ENCODE measurements around the gene GALNT7. TPM values are rescaled to one million over a fixed set of nuclear protein-coding genes. Genes with fewer than 3 reads are reported as not detected.

GALNT7 gene
- polyA plus RNA-seq, 1 of the 3 experiments (the other 2 are of a cell fraction) = 14.8 TPM

- ChIA-PET POLR2A (no interaction called here), CTCF (no interaction called here)
- no peak overlapping the region for H2AFZ ChIP-seq (ENCODE audit: low read depth)
- H3K4me3 ChIP-seq (ENCODE audit: low read depth in 2 of 2, low read length in 1 of 2) = no peak overlapping the region
- H3K4me1 ChIP-seq (ENCODE audit: control insufficient read depth in 1 of 2, insufficient read depth in 2 of 2, low read depth in 1 of 2, low read length in 1 of 2) = no peaks in the 10 kb centered on the region; a peak in 1 of 4 replicates
- no peaks in the 10 kb centered on the region for H3F3A ChIP-seq (replicated peaks; ENCODE audit: insufficient read depth)
- no peaks in the 10 kb centered on the region for H3K27me3 ChIP-seq (ENCODE audit: insufficient read depth)
- TF ChIP-seq CHD2 (IDR thresholded peaks at IDR 0.05; ENCODE audit: low read length, partially characterized antibody) (no peak), ELF1 (IDR thresholded peaks at IDR 0.05) (no peak), SMC3 (IDR thresholded peaks at IDR 0.05; ENCODE audit: low read depth, low read length) (no peak), YY1 (IDR thresholded peaks at IDR 0.05; ENCODE audit: low read depth) (no peak), EP300 (IDR thresholded peaks at IDR 0.05; ENCODE audit: borderline replicate concordance in 1 of 2, low read depth in 1 of 2, low read length in 1 of 2) (no peak), TAF1 (IDR thresholded peaks at IDR 0.05; ENCODE audit: borderline replicate concordance, low read depth, low read length) (no peak), SIN3A (IDR thresholded peaks at IDR 0.05; ENCODE audit: borderline replicate concordance, low read depth, low read length) (no peak), TCF12 (IDR thresholded peaks at IDR 0.05) (no peak)
- TF ChIP-seq, protein P1, sequence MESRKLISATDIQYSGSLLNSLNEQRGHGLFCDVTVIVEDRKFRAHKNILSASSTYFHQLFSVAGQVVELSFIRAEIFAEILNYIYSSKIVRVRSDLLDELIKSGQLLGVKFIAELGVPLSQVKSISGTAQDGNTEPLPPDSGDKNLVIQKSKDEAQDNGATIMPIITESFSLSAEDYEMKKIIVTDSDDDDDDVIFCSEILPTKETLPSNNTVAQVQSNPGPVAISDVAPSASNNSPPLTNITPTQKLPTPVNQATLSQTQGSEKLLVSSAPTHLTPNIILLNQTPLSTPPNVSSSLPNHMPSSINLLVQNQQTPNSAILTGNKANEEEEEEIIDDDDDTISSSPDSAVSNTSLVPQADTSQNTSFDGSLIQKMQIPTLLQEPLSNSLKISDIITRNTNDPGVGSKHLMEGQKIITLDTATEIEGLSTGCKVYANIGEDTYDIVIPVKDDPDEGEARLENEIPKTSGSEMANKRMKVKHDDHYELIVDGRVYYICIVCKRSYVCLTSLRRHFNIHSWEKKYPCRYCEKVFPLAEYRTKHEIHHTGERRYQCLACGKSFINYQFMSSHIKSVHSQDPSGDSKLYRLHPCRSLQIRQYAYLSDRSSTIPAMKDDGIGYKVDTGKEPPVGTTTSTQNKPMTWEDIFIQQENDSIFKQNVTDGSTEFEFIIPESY (IDR thresholded peaks at IDR 0.05; ENCODE audit: borderline replicate concordance, low read depth) = no peak
- peaks cover 0 to 6% of the 10 kb centered on the region in 2 experiments for H3K36me3 ChIP-seq (replicated peaks in 1 of 2; ENCODE audit: control insufficient read depth in 1 of 2, insufficient read depth in 2 of 2, low read length in 1 of 2)
- H3K4me2 ChIP-seq = no peak overlapping the region
- WGBS (ENCODE audit: low lambda C conversion rate) = 89% methylated on average over 4 of the region's 4 CpGs
- H3K27ac ChIP-seq (ENCODE audit: low read depth in 2 of 2, low read length in 1 of 2) = no peak overlapping the region
- H3K9ac ChIP-seq = no peak overlapping the region
- no peaks in the 10 kb centered on the region for H3K9me3 ChIP-seq
- H4K20me1 ChIP-seq (ENCODE audit: insufficient read depth) = no peaks in the 10 kb centered on the region
- H3K9me2 ChIP-seq = no peaks in the 10 kb centered on the region
- no peak for DNase-seq
- H3K79me2 ChIP-seq (ENCODE audit: insufficient read depth) = no peaks in the 10 kb centered on the region
These were observed 142.8 kb downstream of the GALNT7 start for GRCh38 chr4:173311368-173311767.

- CTCF ChIA-PET = no interaction called here
- H3K27me3 ChIP-seq (ENCODE audit: insufficient read depth) = no peaks in the 10 kb centered on the region
- TF ChIP-seq FOXM1 (IDR thresholded peaks at IDR 0.05; ENCODE audit: low read depth) (no peak), TAF1 (IDR thresholded peaks at IDR 0.05; ENCODE audit: borderline replicate concordance, low read depth, low read length) (no peak), MEF2A (IDR thresholded peaks at IDR 0.05; ENCODE audit: borderline replicate concordance, low read depth) (no peak), RAD21 (IDR thresholded peaks at IDR 0.05; ENCODE audit: low read length) (no peak), RCOR1 (IDR thresholded peaks at IDR 0.05; ENCODE audit: low read length) (no peak), NRF1 (IDR thresholded peaks at IDR 0.05; ENCODE audit: low read depth, low read length) (no peak), SIN3A (IDR thresholded peaks at IDR 0.05; ENCODE audit: borderline replicate concordance, low read depth, low read length) (no peak), FOXJ3 (CRISPR knock-in tag; IDR thresholded peaks at IDR 0.05) (no peak), CHD2 (IDR thresholded peaks at IDR 0.05; ENCODE audit: low read length, partially characterized antibody) (no peak), GATA2 (CRISPR knock-in tag; IDR thresholded peaks at IDR 0.05) (no peak), RFX5 (IDR thresholded peaks at IDR 0.05; ENCODE audit: low read length) (no peak), RXRA (IDR thresholded peaks at IDR 0.05; ENCODE audit: borderline replicate concordance, low read depth) (no peak), TEAD4 (IDR thresholded peaks at IDR 0.05; ENCODE audit: borderline replicate concordance, insufficient read depth) (no peak), FOSL2 (IDR thresholded peaks at IDR 0.05; ENCODE audit: borderline replicate concordance, low read depth) (no peak)
- TF ChIP-seq, protein P2, sequence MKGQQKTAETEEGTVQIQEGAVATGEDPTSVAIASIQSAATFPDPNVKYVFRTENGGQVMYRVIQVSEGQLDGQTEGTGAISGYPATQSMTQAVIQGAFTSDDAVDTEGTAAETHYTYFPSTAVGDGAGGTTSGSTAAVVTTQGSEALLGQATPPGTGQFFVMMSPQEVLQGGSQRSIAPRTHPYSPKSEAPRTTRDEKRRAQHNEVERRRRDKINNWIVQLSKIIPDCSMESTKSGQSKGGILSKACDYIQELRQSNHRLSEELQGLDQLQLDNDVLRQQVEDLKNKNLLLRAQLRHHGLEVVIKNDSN (IDR thresholded peaks at IDR 0.05; ENCODE audit: borderline replicate concordance, low read depth) = no peak
- TF ChIP-seq, protein P1 (IDR thresholded peaks at IDR 0.05; ENCODE audit: borderline replicate concordance, low read depth) = no peak
These were observed 146.1 kb downstream of the GALNT7 start for GRCh38 chr4:173314715-173315114.

More at GRCh38 chr4:173314715-173315114, 146.1 kb downstream of the GALNT7 start:
- no peaks in the 10 kb centered on the region for H3K79me2 ChIP-seq (ENCODE audit: insufficient read depth)
- no peak overlapping the region for H3K4me3 ChIP-seq (ENCODE audit: low read depth in 2 of 2, low read length in 1 of 2)
- peaks cover 16 to 17% of the 10 kb centered on the region in 2 experiments for H3K36me3 ChIP-seq (replicated peaks in 1 of 2; ENCODE audit: control insufficient read depth in 1 of 2, insufficient read depth in 2 of 2, low read length in 1 of 2)
- no peaks in the 10 kb centered on the region for H3K9me3 ChIP-seq
- no peak overlapping the region for H3K9ac ChIP-seq
- H3K27ac ChIP-seq (ENCODE audit: low read depth in 2 of 2, low read length in 1 of 2) = no peak overlapping the region
- no peaks in the 10 kb centered on the region for H4K20me1 ChIP-seq (ENCODE audit: insufficient read depth)
- no peaks in the 10 kb centered on the region for H3K9me2 ChIP-seq
- peaks cover 19% of the 10 kb centered on the region for H3F3A ChIP-seq (replicated peaks; ENCODE audit: insufficient read depth)
- peaks cover 0 to 19% of the 10 kb centered on the region in 2 experiments; a peak in 3 of 4 replicates for H3K4me1 ChIP-seq (ENCODE audit: control insufficient read depth in 1 of 2, insufficient read depth in 2 of 2, low read depth in 1 of 2, low read length in 1 of 2)
- H2AFZ ChIP-seq (ENCODE audit: low read depth) = no peak overlapping the region
- POLR2A ChIA-PET = no interaction called here
- H3K4me2 ChIP-seq = no peak overlapping the region
- WGBS (ENCODE audit: low lambda C conversion rate) = 79% methylated on average over 3 of the region's 3 CpGs
- no peak for DNase-seq
